Hepatocyte (in vitro differentiated cells): Measurements from ENCODE around the gene TMEM144.

Experiments used
- CTCF ChIP-seq: fragments of 200-600 bp; sonication (generic); IDR thresholded peaks from 2 replicates; pipeline ENCODE4 v1.5.1; 2016; ENCODE audit warnings: antibody characterized with exemption, mild to moderate bottlenecking; ENCODE audit not compliant: poor library complexity
- EZH2 ChIP-seq: fragments of 200-600 bp; sonication (generic); IDR thresholded peaks from 2 replicates; pipeline ENCODE4 v1.6.1; 2016; ENCODE audit warnings: antibody characterized with exemption, mild to moderate bottlenecking, borderline replicate concordance

DNA sequence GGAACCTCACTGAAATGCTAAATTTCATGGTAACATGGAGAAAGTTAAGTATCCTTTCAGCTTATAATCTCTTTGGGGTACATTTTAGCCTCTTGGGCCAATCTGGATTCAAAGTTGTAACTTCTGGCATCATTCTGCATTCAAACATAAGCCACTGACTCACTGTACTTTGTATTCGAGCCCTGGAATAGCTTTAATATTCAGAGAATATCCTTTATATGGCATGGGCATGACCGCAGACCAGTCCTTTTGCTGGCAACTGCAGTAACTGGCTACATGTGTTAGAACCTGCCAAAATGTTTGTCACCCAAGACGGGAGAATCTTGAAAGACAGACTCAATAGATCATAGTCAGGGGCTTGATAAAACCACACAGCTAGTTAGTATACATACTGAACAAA lies 40.8 kb upstream of the TMEM144 start:
- no peak for TF ChIP-seq CTCF
- TF ChIP-seq EZH2, result no peak
